Amniotic epithelial cell (primary cell): ENCODE measurements around the gene STARD13.

Experiments
- DNase-seq: peaks from one replicate; pipeline ENCODE4 v3.0.0-alpha.2; 2010; ENCODE audit warnings: low read depth

The STARD13 gene

GRCh38 chr13:33219926-33220325 lies 65.6 kb downstream of the STARD13 start:
- no peak for DNase-seq

- DNase-seq = no peak
These were observed 67.1 kb downstream of the STARD13 start for GRCh38 chr13:33218426-33218825.

DNA sequence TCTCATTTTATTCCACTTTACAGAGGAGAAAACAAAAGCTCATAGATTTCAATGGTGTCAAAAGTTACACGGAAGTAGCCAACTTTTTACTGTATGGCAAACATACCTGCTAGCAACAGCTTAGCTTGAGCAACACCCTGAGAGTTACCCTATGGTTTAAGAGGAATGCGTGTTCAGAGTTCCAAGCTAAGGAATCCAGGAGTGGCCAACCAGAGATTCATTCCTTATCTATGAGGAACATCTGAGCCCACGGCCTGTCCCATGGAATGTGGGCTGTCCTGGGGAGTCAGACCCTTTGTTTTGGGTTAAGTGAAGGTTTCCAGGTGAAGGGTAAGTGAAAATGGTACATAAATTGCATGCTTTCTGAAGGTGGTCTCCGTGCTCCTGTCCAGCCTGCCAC lies 67.5 kb downstream of the STARD13 start:
- peak; percentile 82 for DNase-seq

DNA sequence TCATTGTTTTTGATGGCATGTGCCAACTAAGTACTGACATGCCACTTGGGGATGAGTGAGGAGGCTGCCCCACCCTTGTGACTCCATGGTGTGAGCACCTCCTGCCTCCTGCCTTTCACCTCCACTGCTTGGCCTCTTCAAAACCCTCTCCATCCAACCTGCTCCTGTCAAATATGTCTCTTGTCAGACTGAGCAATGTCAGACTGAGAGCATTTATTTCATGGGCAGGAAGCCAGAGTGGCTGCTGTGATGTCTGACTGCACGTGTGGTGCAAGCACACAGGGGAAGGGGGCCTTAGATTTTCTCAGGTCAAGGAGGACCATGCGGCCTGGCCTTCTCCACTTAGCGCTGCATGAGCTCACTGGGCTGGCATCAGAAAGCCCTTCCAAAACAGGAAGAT lies 68.3 kb downstream of the STARD13 start:
- DNase-seq = peak; percentile 43

- peak; percentile 49 for DNase-seq
These were observed 71.8 kb downstream of the STARD13 start for GRCh38 chr13:33213797-33214196.

GRCh38 chr13:33213024-33213768 lies 72.4 kb downstream of the STARD13 start:
- DNase-seq = peak; percentile 44

- DNase-seq = no peak
These were observed 73.2 kb downstream of the STARD13 start for GRCh38 chr13:33212396-33212795.

DNA sequence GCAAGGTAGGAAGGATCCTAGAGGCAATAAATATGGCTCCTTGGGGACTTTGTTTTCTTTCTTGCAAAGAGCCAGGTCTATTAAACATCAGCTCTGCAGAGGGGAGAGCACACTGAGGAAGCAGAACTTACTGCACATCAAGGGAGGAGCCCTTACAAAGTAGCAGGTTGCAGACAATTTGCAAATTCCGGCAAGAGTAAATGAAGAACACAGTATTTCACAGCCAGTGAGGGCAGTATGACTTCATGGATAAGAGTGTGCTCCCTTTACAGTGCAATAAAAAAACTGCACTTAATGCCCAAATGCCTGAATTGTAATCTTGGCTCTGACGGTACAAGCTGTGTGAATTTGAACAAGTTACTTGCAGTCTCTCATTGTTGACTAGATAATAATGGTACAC lies 75.5 kb downstream of the STARD13 start:
- no peak for DNase-seq

GRCh38 chr13:33208290-33209220 lies 77.0 kb downstream of the STARD13 start:
- no peak for DNase-seq

DNA sequence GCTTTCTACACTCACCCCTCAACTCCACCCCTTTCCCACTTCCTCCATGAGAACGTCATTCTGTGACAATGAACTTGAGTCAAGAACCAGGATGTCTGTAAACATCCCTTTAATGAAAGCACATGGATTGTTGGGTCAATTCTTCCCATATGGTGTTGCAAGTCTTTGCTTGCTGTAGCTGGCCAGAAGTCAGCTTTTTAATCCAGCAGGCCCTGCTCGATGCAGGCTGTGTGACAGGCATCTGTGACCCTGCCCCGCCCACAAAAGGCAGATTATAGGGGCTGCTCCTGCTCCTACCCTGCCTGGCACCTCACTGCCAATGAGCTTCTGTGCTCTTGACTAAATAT lies 78.0 kb downstream of the STARD13 start:
- DNase-seq = peak; percentile 82

DNA sequence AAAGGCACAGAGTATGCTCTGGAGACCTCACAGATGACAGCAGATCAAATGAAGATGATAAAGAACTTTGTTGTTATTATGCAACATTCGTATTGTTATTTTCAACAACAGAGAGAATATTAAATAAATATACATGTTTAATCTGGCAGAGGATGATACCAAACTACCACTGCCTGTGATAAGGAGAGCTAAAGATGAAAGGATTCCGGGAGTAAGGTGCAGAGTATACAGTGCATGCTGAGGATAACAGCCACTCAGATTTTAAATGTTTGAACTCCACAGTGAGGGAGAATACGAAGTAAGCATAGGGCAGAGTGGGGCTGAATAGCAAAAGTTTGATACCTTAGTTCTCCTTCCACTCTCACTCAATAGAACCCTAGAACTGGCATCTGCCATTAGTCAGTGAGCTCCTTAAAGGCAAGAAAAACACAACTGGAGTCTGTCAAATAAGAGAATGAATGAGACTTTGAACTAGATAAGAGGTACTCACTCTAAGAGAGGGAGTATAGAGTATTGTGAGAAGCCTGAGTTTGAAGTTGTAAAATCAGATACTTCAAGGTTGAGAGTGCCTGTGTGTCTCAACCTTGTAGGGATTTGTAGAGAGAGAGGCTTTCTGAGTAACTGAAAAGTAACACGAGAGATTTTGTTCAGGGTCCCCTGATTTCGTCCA lies 78.5 kb downstream of the STARD13 start:
- no peak for DNase-seq

- no peak for DNase-seq
These were observed 79.1 kb downstream of the STARD13 start for GRCh38 chr13:33206425-33206824.

DNA sequence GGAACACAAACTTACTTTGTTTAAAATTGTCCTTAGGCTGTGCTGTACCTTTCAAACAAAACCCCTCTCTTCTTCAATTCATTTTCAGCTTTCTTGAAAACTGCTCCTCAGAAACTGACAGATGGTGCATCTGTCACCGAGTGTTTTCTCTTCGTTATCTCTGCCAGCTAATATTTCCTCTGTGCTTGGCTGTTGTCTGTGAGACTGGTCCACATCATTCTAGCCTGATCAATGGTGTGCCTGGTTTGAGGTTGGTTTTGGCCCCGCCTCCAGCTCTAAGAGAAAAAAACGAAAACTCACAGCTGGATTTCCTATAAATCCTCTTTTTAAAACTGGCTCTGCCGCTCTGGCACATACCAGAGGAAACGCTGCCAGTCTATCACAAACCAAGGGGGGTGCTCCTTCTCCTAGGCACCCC lies 79.7 kb downstream of the STARD13 start:
- DNase-seq = no peak

- no peak for DNase-seq
These were observed 80.3 kb downstream of the STARD13 start for GRCh38 chr13:33205224-33205623.

DNA sequence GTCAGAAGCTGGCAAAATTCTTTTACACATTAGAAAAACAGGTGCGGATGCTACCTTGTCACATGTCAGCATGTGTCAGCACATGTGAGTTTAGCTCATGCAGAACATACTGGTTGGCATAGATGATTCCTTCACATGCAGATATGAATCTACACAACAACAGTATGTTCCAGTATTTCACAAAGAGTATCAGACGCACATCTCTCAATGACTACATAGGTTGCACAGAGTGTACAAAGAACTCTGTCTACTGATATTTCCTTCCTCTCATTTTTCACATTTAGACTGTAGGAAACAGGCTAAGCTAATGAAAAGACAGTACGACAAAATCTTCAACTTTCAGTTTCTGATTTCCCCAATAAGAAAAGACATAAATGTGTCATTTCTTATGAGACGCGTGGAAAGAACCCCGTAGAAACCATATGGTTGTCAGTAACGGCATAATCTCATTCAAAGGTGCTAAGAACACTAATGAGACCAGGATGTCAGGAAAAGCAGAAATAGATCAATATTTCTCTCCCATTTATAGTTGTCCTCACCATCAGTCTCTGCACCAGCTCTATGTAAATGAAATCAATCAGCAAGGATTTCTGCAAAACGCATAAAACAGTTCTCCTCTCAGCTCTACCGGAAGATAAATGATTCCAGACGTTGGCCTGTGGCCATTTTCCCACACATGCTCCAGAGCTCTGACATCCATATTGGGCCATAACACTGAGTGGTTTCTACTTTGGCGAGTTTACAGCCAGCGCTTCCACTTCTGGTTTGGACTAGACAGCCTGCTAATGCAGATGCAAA lies 81.2 kb downstream of the STARD13 start:
- DNase-seq = peak; percentile 86

DNA sequence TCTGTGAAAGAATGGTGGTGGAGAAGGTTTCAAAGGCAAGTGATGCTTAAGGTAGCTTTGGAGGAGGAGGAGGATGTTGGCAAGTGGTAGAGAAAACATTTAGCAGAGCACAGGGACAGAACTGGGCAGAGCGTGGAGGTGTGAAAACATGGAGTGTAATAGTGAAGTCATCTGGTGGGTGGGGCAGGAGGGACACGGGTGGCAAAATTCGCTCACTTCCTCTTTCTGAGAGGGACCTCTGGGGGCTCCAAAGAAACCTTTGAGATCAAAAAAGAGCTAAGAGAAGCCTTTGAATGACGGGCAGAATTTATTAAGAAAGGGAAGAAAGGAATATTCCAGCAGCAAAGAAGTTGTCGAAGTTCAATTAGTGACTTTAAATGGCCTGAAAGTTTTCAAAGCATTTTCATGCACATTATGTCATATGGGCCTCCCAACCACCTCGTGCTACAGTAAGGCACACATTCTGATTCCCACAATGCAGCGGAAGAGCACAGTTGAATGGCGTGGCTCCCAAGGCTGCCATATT lies 82.8 kb downstream of the STARD13 start:
- no peak for DNase-seq

DNA sequence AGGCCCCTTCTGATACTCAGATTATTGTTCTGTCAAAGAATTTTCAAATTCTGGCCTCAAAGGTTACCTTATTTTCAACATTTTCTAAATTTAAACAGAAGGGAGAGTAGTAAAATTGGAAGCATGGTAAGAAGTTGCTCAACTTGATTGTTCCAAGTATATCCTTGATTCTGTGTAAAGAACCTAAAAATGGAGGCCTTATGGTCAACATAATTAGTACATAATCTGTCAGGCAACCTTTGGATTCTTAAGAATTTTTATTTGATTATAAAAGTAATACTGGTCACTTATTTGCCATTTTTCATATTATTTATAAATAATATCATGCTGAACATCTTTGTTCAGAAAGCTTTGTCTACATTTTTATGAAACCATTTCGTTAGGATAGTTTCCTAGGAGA lies 83.9 kb downstream of the STARD13 start:
- no peak for DNase-seq

DNA sequence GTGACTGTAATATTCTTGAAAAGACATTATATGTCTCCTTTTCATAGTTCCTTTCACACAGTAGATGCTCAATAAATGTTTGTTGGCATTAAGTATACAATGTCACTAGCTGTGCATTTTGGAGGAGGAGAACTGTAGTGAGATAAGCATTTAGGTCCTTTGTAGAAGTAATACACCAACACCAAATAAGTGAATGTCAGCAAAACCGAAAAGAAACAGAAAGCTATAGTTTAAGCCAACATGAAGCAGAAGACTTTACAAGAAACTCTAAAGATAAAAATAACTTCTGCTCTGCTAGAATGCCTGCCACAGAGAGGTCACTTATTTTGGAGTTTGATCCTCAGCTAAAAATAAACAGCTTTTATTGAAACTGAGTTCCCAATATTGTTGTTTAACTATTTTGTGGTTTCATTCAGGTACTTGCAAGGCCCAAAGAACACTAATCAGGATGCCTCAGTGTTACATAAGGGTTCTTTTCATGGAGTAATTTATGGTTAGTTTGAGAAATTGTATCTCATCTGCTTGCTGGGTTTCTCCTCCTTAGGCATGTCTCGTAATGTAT lies 86.2 kb downstream of the STARD13 start:
- no peak for DNase-seq

- no peak for DNase-seq
These were observed 88.0 kb downstream of the STARD13 start for GRCh38 chr13:33197541-33197971.

DNA sequence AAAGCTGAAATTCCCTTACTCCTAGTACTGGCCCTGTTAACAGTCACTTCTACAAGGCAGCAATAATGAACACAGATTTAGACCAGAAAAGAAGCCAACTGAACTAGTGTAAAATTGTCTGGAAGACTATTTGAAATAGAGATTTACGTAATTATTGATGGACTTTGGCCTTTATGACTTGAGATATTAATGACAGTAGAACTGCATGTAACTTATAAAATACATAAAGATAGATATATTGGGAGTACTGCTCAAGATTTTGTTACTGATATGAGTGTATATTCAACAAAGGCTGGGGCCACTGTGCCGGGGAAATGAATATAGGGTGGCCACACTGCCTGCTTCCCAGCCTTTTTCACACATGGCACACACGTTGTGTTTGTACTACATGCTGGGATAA lies 88.8 kb downstream of the STARD13 start:
- no peak for DNase-seq
